CD14-positive monocyte (primary cell): ENCODE measurements around the gene LHX3. TPM values are rescaled to one million over a fixed set of nuclear protein-coding genes. Genes with fewer than 3 reads are reported as not detected.

Experiments used
- DNase-seq, 3 donors: peaks; one replicate each; pipeline ENCODE4 v3.0.0-alpha.2; 2011 to 2022
- H2AFZ ChIP-seq: 2 replicates; pipeline ENCODE4 v1.6.0; 2012; ENCODE audit warnings: mild to moderate bottlenecking, low read depth, low read length, inconsistent platforms; ENCODE audit not compliant: insufficient read depth, poor library complexity, severe bottlenecking
- H3K27ac ChIP-seq, 2 donors: 1 replicate in 1 of 2; 2 replicates in 1 of 2; pipeline ENCODE4 v1.5.1; 2012 to 2013; ENCODE audit warnings: low read length in 2 of 2, control low read depth in 1 of 2, inconsistent platforms in 1 of 2, low read depth in 1 of 2, mild to moderate bottlenecking in 1 of 2
- H3K27me3 ChIP-seq, 2 donors: one replicate each; pipeline versions ENCODE4 v1.6.0 to v1.6.1; 2011 to 2013; ENCODE audit warnings: low read length in 2 of 2; ENCODE audit not compliant: control insufficient read depth in 2 of 2, insufficient read depth in 2 of 2
- H3K36me3 ChIP-seq, 2 donors: replicated peaks in 1 of 2; 1 replicate in 1 of 2; 2 replicates in 1 of 2; pipeline versions ENCODE4 v1.5.1 to v1.6.1; 2012 to 2013; ENCODE audit warnings: low read length in 2 of 2, control low read depth in 1 of 2, inconsistent platforms in 1 of 2, mild to moderate bottlenecking in 1 of 2; ENCODE audit not compliant: insufficient read depth in 2 of 2, control insufficient read depth in 1 of 2
- H3K4me1 ChIP-seq, 2 donors: 1 replicate in 1 of 2; 2 replicates in 1 of 2; pipeline versions ENCODE4 v1.5.1 to v1.6.1; 2012 to 2013; ENCODE audit warnings: low read length in 2 of 2, control low read depth in 1 of 2, inconsistent platforms in 1 of 2, mild to moderate bottlenecking in 1 of 2, moderate library complexity in 1 of 2; ENCODE audit not compliant: insufficient read depth in 2 of 2, control insufficient read depth in 1 of 2
- H3K4me2 ChIP-seq: replicated peaks from 2 replicates; pipeline ENCODE3; 2012; ENCODE audit warnings: low read length, moderate library complexity, mild to moderate bottlenecking; ENCODE audit not compliant: poor library complexity, severe bottlenecking; ENCODE audit errors: extremely low read depth
- H3K4me3 ChIP-seq, 3 experiments: fragments of 200-600 bp in 1 of 3; sonication (generic) in 1 of 3; replicated peaks in 1 of 3; 1 replicate in 2 of 3; 2 replicates in 1 of 3; pipeline ENCODE4 v1.5.1; 2011 to 2013; ENCODE audit warnings: low read length in 3 of 3, mild to moderate bottlenecking in 3 of 3, control low read depth in 2 of 3, low read depth in 2 of 3, inconsistent platforms in 1 of 3, moderate library complexity in 1 of 3
- H3K79me2 ChIP-seq: 2 replicates; pipeline ENCODE4 v1.6.0; 2012; ENCODE audit warnings: mild to moderate bottlenecking, control low read depth, inconsistent platforms, low read length, moderate library complexity; ENCODE audit not compliant: insufficient read depth
- H3K9ac ChIP-seq: 2 replicates; pipeline ENCODE4 v1.6.0; 2017; ENCODE audit warnings: low read length, mild to moderate bottlenecking; ENCODE audit not compliant: insufficient read depth, poor library complexity, severe bottlenecking
- H3K9me3 ChIP-seq, 2 donors: replicated peaks in 1 of 2; 1 replicate in 1 of 2; 2 replicates in 1 of 2; pipeline versions ENCODE4 v1.5.1 to v1.6.1; 2012 to 2013; ENCODE audit warnings: low read length in 2 of 2, control low read depth in 1 of 2; ENCODE audit not compliant: control insufficient read depth in 1 of 2, insufficient read depth in 1 of 2
- H4K20me1 ChIP-seq: 2 replicates; pipeline ENCODE4 v1.6.0; 2012; ENCODE audit warnings: mild to moderate bottlenecking, low read length, control low read depth, moderate library complexity; ENCODE audit not compliant: insufficient read depth
- H3K27ac Mint-ChIP-seq, 7 donors: one replicate each; pipeline ENCODE4 v1.8.0; 2020; ENCODE audit warnings: mild to moderate bottlenecking in 7 of 7, mixed read lengths in 7 of 7, moderate library complexity in 6 of 7, inconsistent platforms in 2 of 7
- H3K27me3 Mint-ChIP-seq, 3 donors: one replicate each; pipeline ENCODE4 v1.8.0; 2021 to 2022; ENCODE audit warnings: low read depth in 3 of 3, mild to moderate bottlenecking in 3 of 3, mixed read lengths in 3 of 3, moderate library complexity in 3 of 3, inconsistent platforms in 1 of 3
- H3K36me3 Mint-ChIP-seq, 2 donors: one replicate each; pipeline ENCODE4 v1.8.0; 2020; ENCODE audit warnings: mixed read lengths in 2 of 2, inconsistent platforms in 1 of 2, mild to moderate bottlenecking in 1 of 2
- H3K4me1 Mint-ChIP-seq: one replicate; pipeline ENCODE4 v1.8.0; 2020; ENCODE audit warnings: mild to moderate bottlenecking, mixed read lengths
- H3K4me3 Mint-ChIP-seq, 2 donors: one replicate each; pipeline ENCODE4 v1.8.0; 2020; ENCODE audit warnings: mild to moderate bottlenecking in 2 of 2, mixed read lengths in 2 of 2, moderate library complexity in 1 of 2
- H3K9me3 Mint-ChIP-seq, 7 donors: one replicate each; pipeline ENCODE4 v1.8.0; 2020 to 2022; ENCODE audit warnings: mixed read lengths in 7 of 7, mild to moderate bottlenecking in 6 of 7, moderate library complexity in 6 of 7, inconsistent platforms in 2 of 7
- CTCF ChIP-seq: fragments of 200-600 bp; IDR thresholded peaks from one replicate; pipeline ENCODE4 v1.8.0; 2022; ENCODE audit warnings: antibody characterized with exemption, mild to moderate bottlenecking
- WGBS: methylation state at CpG from one replicate; pipeline ENCODE4 v1.1.5; 2013; ENCODE audit warnings: missing lambda C conversion rate; ENCODE audit not compliant: insufficient coverage; 5-methylcytosine and 5-hydroxymethylcytosine counted together
- intact Hi-C, 2 donors: fragments of 100-400 bp; cut with micrococcal nuclease; formaldehyde crosslinking; loops; one replicate each; pipeline versions ENCODE4 v1.15.0 to v1.15.1; 2023
- polyA plus RNA-seq, 3 donors: library from polyadenylated mRNA; depleted of rRNA in 1 of 3; unstranded in 2 of 3; stranded (reverse) in 1 of 3; fragments of 300-500 nt in 2 of 3; fragments of >200 nt in 1 of 3; fragmentation: Illumina TruSeq in 2 of 3; gene quantifications; 1 replicate in 2 of 3; 2 replicates in 1 of 3; pipeline ENCODE4 v1.2.3, GENCODE V29; 2012 to 2021

LHX3 gene
- polyA plus RNA-seq, 3 donors, result not detected

- H3K27ac ChIP-seq, result no peak overlapping the region
- H3K9me3 ChIP-seq, result peaks cover 0 to 2% of the 10 kb centered on the region in 2 donors
- WGBS, result 94% methylated on average over 10 of the region's 13 CpGs
- H3K4me1 Mint-ChIP-seq, result no peaks in the 10 kb centered on the region
- H3K9me3 Mint-ChIP-seq, result peaks cover 0 to 1% (median 0%) of the 10 kb centered on the region in 7 donors
- H4K20me1 ChIP-seq, result no peaks in the 10 kb centered on the region
- no peak for DNase-seq
- H3K36me3 Mint-ChIP-seq, result peaks cover 63 to 85% of the 10 kb centered on the region in 2 donors
- H3K4me1 ChIP-seq, result no peaks in the 10 kb centered on the region
- no peak overlapping the region for H3K9ac ChIP-seq
- H3K4me2 ChIP-seq, result no peak overlapping the region
- no peak for TF ChIP-seq CTCF
- no peaks in the 10 kb centered on the region for H3K79me2 ChIP-seq
- intact Hi-C loops, result no loop called here
- H3K36me3 ChIP-seq, result peaks cover 24 to 74% of the 10 kb centered on the region in 2 donors
- H3K4me3 Mint-ChIP-seq, result no peak overlapping the region
- no peak overlapping the region for H3K27ac Mint-ChIP-seq
- H3K4me3 ChIP-seq, result no peak overlapping the region
- no peaks in the 10 kb centered on the region for H3K27me3 ChIP-seq
- no peak overlapping the region for H2AFZ ChIP-seq
- peaks cover 0 to 2% (median 0%) of the 10 kb centered on the region in 3 donors for H3K27me3 Mint-ChIP-seq
Measured at GRCh38 chr9:136219276-136219675, 14.3 kb upstream of the LHX3 start.

- H2AFZ ChIP-seq, result no peak overlapping the region
- Mint-ChIP-seq H3K27ac (no peak overlapping the region), H3K4me3 (no peak overlapping the region), H3K27me3 (peaks cover 0 to 1% (median 0%) of the 10 kb centered on the region in 3 donors), H3K4me1 (no peaks in the 10 kb centered on the region), H3K9me3 (peaks cover 0 to 7% (median 2%) of the 10 kb centered on the region in 7 donors), H3K36me3 (peaks cover 62 to 85% of the 10 kb centered on the region in 2 donors)
- 94% methylated on average over 5 of the region's 15 CpGs for WGBS
- H3K79me2 ChIP-seq, result no peaks in the 10 kb centered on the region
- no peak for DNase-seq
- no peak for TF ChIP-seq CTCF
- H3K9ac ChIP-seq, result no peak overlapping the region
- H4K20me1 ChIP-seq, result no peaks in the 10 kb centered on the region
- no peak overlapping the region for H3K4me3 ChIP-seq
- peaks cover 0 to 7% of the 10 kb centered on the region in 2 donors for H3K9me3 ChIP-seq
- intact Hi-C loops, result no loop called here
- H3K4me2 ChIP-seq, result no peak overlapping the region
- no peaks in the 10 kb centered on the region for H3K4me1 ChIP-seq
- no peaks in the 10 kb centered on the region for H3K27me3 ChIP-seq
- H3K36me3 ChIP-seq, result peaks cover 29 to 75% of the 10 kb centered on the region in 2 donors
- no peak overlapping the region for H3K27ac ChIP-seq
Measured at GRCh38 chr9:136218673-136219072, 13.7 kb upstream of the LHX3 start.
